Stimulated activated CD4-positive, alpha-beta T cell treated with anti-CD3 and anti-CD28 coated beads, Interleukin-4, amount 100 ng/mL, for 1 hour (primary cell): ENCODE measurements around the gene IGIP.

ENCODE experiments used
- DNase-seq: peaks from one replicate; pipeline ENCODE4 v3.0.0-alpha.2; 2020

The IGIP gene

GRCh38 chr5:140168371-140168770, 42.6 kb downstream of the IGIP start:
- no peak for DNase-seq

GRCh38 chr5:140169410-140169809, 43.7 kb downstream of the IGIP start:
- no peak for DNase-seq

GRCh38 chr5:140172483-140172882, 46.7 kb downstream of the IGIP start:
- no peak for DNase-seq

- DNase-seq, result no peak
Measured at GRCh38 chr5:140174014-140174413, 48.3 kb downstream of the IGIP start.

- peak; percentile 96 for DNase-seq
Measured at GRCh38 chr5:140174465-140175366, 49.0 kb downstream of the IGIP start, which contains the start of gene CYSTM1. Gene CYSTM1 (plus strand): TSS chr5:140175188. CDS start chr5:140194466, 19,278 bp downstream.

GRCh38 chr5:140175367-140176030, 49.8 kb downstream of the IGIP start:
- DNase-seq, result peak; percentile 61

- DNase-seq, result no peak
Measured at GRCh38 chr5:140176031-140176387, 50.3 kb downstream of the IGIP start.

- no peak for DNase-seq
Measured at GRCh38 chr5:140178086-140178410, 52.3 kb downstream of the IGIP start.

GRCh38 chr5:140178482-140179116, 52.9 kb downstream of the IGIP start:
- DNase-seq, result no peak
